Head of caudate nucleus (tissue), 42 donors: Measurements from ENCODE around the gene OR4C46.
"Not testable (repeated sequence)": the region's sequence is repeated elsewhere in the genome, so short reads cannot be mapped to it uniquely, and the experiment has no call there.

Experiments used
- DNase-seq, 42 donors: peaks; one replicate each; pipeline versions ENCODE4 v3.0.0 to v3.0.0-alpha.2; 2020 to 2021; ENCODE audit warnings: mixed read lengths in 7 of 42
- intact Hi-C: fragments of 100-400 bp; cut with DNase I; formaldehyde crosslinking; loops from one replicate; pipeline ENCODE4 v1.15.0; 2022

OR4C46 gene

GRCh38 chr11:54603898-54604297 lies at the start of gene OR4C46:
Gene OR4C46, minus strand, starts transcription at chr11:54603998. Its CDS starts 0 bp downstream, at chr11:54603998.
- DNase-seq, result no peak
- intact Hi-C loops, result no loop called here

GRCh38 chr11:54645606-54646005 lies 41.8 kb upstream of the OR4C46 start:
- DNase-seq, intact Hi-C loops: not testable (repeated sequence)

GRCh38 chr11:54561439-54561838 lies 42.4 kb downstream of the OR4C46 start:
- intact Hi-C loops, result not testable (repeated sequence)

GRCh38 chr11:54558919-54559318 lies 44.9 kb downstream of the OR4C46 start:
- intact Hi-C loops, result no loop called here
- no peak for DNase-seq

More at GRCh38 chr11:54561439-54561838, 42.4 kb downstream of the OR4C46 start:
- not testable (repeated sequence) for DNase-seq

- intact Hi-C loops, result no loop called here
- no peak for DNase-seq
These were observed 45.4 kb downstream of the OR4C46 start for GRCh38 chr11:54558407-54558806.
